HTERT RPE-1 (cell line): ENCODE data around the gene ALAS1.

Experiments used
- in situ Hi-C: fragments of 300-500 bp; cut with MboI; formaldehyde crosslinking; loops from 4 replicates; pipeline ENCODE4 v1.14.3; 2020; ENCODE audit warnings: low sequenced_read_pairs

The ALAS1 gene

GRCh38 chr3:52233968-52234367 lies 36.0 kb downstream of the ALAS1 start:
- in situ Hi-C loops: no loop called here

GRCh38 chr3:52234516-52235447 lies 36.8 kb downstream of the ALAS1 start:
- in situ Hi-C loops: no loop called here

- in situ Hi-C loops: no loop called here
Observed at GRCh38 chr3:52236424-52236886, 38.5 kb downstream of the ALAS1 start.

- in situ Hi-C loops: no loop called here
Observed at GRCh38 chr3:52237006-52237656, 39.2 kb downstream of the ALAS1 start.

- in situ Hi-C loops: no loop called here
Observed at GRCh38 chr3:52237657-52238172, 39.8 kb downstream of the ALAS1 start.

- in situ Hi-C loops: no loop called here
Observed at GRCh38 chr3:52238193-52238760, 40.3 kb downstream of the ALAS1 start.

- in situ Hi-C loops: no loop called here
Observed at GRCh38 chr3:52238761-52239701, 41.1 kb downstream of the ALAS1 start, which contains the start of gene TWF2. Gene TWF2, minus strand, starts transcription at chr3:52239158. Its CDS starts 142 bp downstream, at chr3:52239016.

GRCh38 chr3:52240059-52240885 lies 42.3 kb downstream of the ALAS1 start:
- in situ Hi-C loops: no loop called here

- in situ Hi-C loops: no loop called here
Observed at GRCh38 chr3:52240886-52241370, 43.0 kb downstream of the ALAS1 start.

GRCh38 chr3:52242039-52242438 lies 44.1 kb downstream of the ALAS1 start:
- in situ Hi-C loops: no loop called here

DNA sequence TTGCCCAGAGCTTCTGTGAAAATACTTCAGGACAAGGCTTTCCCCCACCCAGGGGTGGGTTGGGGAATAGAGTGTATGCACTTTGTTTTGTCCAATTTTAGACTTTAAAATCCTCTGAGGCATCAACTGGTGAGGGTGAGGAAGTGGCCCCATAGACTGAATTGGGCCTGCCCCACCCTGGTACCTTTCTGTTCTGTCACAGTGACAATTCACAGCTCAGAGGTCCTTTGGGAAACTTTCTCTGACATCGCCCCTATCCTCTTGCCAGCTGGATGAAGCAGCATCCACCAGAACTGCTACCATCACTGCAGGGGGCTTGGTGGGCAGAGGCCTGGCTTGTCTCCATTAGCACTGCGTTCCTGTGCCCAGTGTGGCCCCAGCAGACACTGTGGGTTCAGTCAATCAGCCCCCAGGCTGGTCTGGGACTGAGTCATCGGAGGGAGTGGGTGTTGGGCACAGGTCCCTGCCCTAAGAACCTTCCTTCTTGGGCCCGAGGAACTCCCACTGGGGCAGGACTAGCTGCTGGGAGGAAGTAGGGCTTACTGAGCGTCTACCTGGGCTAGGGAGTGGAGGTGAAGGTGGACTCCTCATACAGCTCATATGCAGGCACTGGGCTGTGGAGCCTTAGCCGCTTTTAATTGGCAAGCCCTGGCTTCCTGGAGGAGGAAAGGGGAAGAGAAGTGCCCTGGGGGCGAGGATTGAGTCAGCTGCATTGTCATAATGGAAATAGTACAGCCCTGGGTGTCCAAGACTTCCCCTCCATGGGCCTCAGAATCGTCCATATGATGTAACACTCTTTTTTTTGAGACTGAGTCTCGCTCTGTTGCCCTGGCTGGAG lies 46.0 kb downstream of the ALAS1 start:
- in situ Hi-C loops: no loop called here

GRCh38 chr3:52245322-52246263 lies 47.6 kb downstream of the ALAS1 start, which contains the start of gene PPM1M:
Gene PPM1M, plus strand, starts transcription at chr3:52245759. Its CDS starts 66 bp downstream, at chr3:52245825.
- in situ Hi-C loops: no loop called here

GRCh38 chr3:52246264-52246620 lies 48.3 kb downstream of the ALAS1 start:
- in situ Hi-C loops: no loop called here

GRCh38 chr3:52246728-52247408 lies 48.9 kb downstream of the ALAS1 start:
- in situ Hi-C loops: no loop called here

DNA sequence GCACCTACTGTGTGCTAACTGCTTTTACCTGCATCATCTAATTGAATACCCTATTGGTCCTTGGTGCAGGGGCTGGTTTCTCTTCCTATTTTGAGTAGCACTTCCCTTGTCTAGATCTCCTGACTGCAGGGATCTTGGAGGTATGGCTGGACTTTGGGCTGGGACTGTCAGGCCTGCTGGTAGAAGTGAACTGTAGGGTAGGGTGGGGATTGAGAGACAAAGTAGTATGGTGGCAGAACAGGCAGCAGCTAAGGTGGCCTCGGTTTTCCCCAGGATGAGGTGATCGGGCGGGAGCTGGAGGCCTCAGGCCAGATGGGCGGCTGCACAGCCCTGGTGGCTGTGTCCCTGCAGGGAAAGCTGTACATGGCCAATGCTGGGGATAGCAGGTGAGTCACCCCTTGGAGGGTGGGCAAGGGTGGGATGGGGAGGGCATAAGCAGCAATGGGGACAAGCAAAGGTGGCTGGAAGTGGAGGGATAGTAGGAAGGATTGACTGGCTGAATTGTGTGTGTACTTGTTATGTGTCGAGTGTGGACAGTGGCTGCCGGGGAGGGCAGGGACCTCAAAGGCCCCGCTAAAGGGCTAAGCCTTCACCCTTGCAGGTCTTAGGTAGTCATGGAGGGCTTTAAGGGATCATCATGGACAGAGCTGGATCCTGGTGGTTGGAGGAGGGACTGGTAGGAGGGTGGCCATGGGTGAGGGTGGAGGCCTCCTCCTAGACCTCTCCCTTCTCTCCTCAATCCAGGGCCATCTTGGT lies 49.6 kb downstream of the ALAS1 start:
- in situ Hi-C loops: no loop called here

GRCh38 chr3:52248165-52248541 lies 50.2 kb downstream of the ALAS1 start:
- in situ Hi-C loops: no loop called here
